A673 (cell line): ENCODE data around the gene MYOZ3.

Experiments
- EZH2 ChIP-seq: fragments of 200-600 bp; sonication (generic); IDR thresholded peaks from 2 replicates; pipeline ENCODE4 v1.6.1; 2017; ENCODE audit warnings: borderline replicate concordance, low read depth, mild to moderate bottlenecking, mixed read lengths, antibody characterized with exemption, low read length; ENCODE audit not compliant: poor library complexity, severe bottlenecking
- TF ChIP-seq, protein P1 (sequence below): fragments of 300-800, 200-600 bp; sonication (generic); conservative IDR thresholded peaks from 2 replicates; pipeline ENCODE4 v1.5.1; 2017; ENCODE audit warnings: low read depth, mild to moderate bottlenecking, antibody characterized with exemption, low read length, moderate library complexity, mixed read lengths

GRCh38 chr5:150631326-150631701, 29.7 kb upstream of the MYOZ3 start:
- TF ChIP-seq, protein P1, sequence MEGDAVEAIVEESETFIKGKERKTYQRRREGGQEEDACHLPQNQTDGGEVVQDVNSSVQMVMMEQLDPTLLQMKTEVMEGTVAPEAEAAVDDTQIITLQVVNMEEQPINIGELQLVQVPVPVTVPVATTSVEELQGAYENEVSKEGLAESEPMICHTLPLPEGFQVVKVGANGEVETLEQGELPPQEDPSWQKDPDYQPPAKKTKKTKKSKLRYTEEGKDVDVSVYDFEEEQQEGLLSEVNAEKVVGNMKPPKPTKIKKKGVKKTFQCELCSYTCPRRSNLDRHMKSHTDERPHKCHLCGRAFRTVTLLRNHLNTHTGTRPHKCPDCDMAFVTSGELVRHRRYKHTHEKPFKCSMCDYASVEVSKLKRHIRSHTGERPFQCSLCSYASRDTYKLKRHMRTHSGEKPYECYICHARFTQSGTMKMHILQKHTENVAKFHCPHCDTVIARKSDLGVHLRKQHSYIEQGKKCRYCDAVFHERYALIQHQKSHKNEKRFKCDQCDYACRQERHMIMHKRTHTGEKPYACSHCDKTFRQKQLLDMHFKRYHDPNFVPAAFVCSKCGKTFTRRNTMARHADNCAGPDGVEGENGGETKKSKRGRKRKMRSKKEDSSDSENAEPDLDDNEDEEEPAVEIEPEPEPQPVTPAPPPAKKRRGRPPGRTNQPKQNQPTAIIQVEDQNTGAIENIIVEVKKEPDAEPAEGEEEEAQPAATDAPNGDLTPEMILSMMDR = no peak
- TF ChIP-seq EZH2 = no peak
